BLaER1 (cell line): ENCODE results near the gene ANXA8L1.
"Not testable (repeated sequence)": the region's sequence is repeated elsewhere in the genome, so short reads cannot be mapped to it uniquely, and the experiment has no call there.

ENCODE experiments used
- H3K27ac ChIP-seq: shearing (Covaris generic); formaldehyde crosslinking; 2 replicates; pipeline ENCODE4 v1.8.1; 2022
- H3K27me3 ChIP-seq: shearing (Covaris generic); formaldehyde crosslinking; 2 replicates; pipeline ENCODE4 v1.8.1; 2022
- H3K36me3 ChIP-seq: shearing (Covaris generic); formaldehyde crosslinking; 2 replicates; pipeline ENCODE4 v1.8.1; 2022
- H3K4me1 ChIP-seq: shearing (Covaris generic); formaldehyde crosslinking; 2 replicates; pipeline ENCODE4 v1.8.1; 2022
- H3K4me2 ChIP-seq: shearing (Covaris generic); formaldehyde crosslinking; 2 replicates; pipeline ENCODE4 v1.8.1; 2022
- H3K4me3 ChIP-seq: shearing (Covaris generic); formaldehyde crosslinking; 2 replicates; pipeline ENCODE4 v1.8.1; 2022
- H3K9ac ChIP-seq: shearing (Covaris generic); formaldehyde crosslinking; 2 replicates; pipeline ENCODE4 v1.8.1; 2022
- H3K9me3 ChIP-seq: shearing (Covaris generic); formaldehyde crosslinking; 2 replicates; pipeline ENCODE4 v1.8.1; 2022
- H4K20me1 ChIP-seq: shearing (Covaris generic); formaldehyde crosslinking; 2 replicates; pipeline ENCODE4 v1.8.1; 2022

Gene ANXA8L1

GRCh38 chr10:46419570-46420379 is 44.2 kb downstream of the ANXA8L1 start:
- not testable (repeated sequence) for H4K20me1 ChIP-seq, H3K36me3 ChIP-seq, H3K4me1 ChIP-seq, H3K9me3 ChIP-seq, H3K27me3 ChIP-seq, H3K4me2 ChIP-seq, H3K4me3 ChIP-seq, H3K27ac ChIP-seq, H3K9ac ChIP-seq

- H3K9me3 ChIP-seq, H3K27ac ChIP-seq, H3K4me1 ChIP-seq, H3K36me3 ChIP-seq, H3K9ac ChIP-seq, H3K4me2 ChIP-seq, H3K4me3 ChIP-seq, H4K20me1 ChIP-seq, H3K27me3 ChIP-seq: not testable (repeated sequence)
Measured at GRCh38 chr10:46423550-46423949, 48.0 kb downstream of the ANXA8L1 start.

- H4K20me1 ChIP-seq, H3K4me3 ChIP-seq, H3K4me2 ChIP-seq: not testable (repeated sequence)
Measured at GRCh38 chr10:46440942-46441341, 65.4 kb downstream of the ANXA8L1 start.

More at GRCh38 chr10:46440942-46441341, 65.4 kb downstream of the ANXA8L1 start:
- not testable (repeated sequence) for H3K36me3 ChIP-seq, H3K9me3 ChIP-seq, H3K4me1 ChIP-seq, H3K27me3 ChIP-seq, H3K9ac ChIP-seq, H3K27ac ChIP-seq
